Uterus (tissue), 2 donors: ENCODE data around the gene PLIN5.

Experiments
- POLR2A ChIP-seq, 2 donors: fragments of 450-650 bp; IDR thresholded peaks; one replicate each; pipeline ENCODE4 v1.6.1; 2016; ENCODE audit warnings: antibody characterized with exemption in 2 of 2, mild to moderate bottlenecking in 1 of 2, moderate library complexity in 1 of 2
- TF ChIP-seq, protein P1 (sequence below), 4 experiments: fragments of 200-600 bp in 2 of 4; fragments of 450-650 bp in 2 of 4; sonication (generic) in 2 of 4; IDR thresholded peaks; one replicate each; pipeline ENCODE4 v1.5.1; 2016 to 2019; ENCODE audit warnings: antibody characterized with exemption in 4 of 4, mild to moderate bottlenecking in 2 of 4, moderate library complexity in 1 of 4

DNA sequence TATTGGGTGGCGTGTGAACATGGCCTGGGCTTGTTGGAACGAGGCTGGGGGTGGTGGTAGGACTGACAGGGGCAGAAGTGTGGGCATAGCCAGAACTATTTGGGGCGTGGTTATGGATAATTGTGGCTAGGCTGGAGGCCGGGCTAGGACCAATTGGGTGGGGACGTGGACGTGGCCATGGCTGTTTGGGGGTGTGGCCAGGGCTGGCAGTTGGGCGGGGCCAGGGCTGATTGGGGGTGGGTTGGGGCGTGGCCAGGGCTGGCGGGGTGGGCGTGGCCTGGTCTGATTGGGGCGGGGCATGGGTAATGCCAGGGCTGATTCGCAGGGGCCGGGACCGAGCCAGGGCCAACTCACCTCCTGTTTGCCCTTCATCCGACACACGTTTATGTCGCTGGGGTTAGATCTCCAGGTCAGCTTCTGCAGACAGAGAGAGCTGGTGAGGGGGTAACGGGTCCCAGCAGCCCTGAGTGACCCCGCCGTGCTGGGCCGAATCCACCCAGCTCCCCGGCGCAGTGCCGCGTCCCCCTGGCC, 21.6 kb upstream of the PLIN5 start:
- TF ChIP-seq, protein P1, sequence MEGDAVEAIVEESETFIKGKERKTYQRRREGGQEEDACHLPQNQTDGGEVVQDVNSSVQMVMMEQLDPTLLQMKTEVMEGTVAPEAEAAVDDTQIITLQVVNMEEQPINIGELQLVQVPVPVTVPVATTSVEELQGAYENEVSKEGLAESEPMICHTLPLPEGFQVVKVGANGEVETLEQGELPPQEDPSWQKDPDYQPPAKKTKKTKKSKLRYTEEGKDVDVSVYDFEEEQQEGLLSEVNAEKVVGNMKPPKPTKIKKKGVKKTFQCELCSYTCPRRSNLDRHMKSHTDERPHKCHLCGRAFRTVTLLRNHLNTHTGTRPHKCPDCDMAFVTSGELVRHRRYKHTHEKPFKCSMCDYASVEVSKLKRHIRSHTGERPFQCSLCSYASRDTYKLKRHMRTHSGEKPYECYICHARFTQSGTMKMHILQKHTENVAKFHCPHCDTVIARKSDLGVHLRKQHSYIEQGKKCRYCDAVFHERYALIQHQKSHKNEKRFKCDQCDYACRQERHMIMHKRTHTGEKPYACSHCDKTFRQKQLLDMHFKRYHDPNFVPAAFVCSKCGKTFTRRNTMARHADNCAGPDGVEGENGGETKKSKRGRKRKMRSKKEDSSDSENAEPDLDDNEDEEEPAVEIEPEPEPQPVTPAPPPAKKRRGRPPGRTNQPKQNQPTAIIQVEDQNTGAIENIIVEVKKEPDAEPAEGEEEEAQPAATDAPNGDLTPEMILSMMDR (IDR thresholded peaks at IDR 0.05), result no peak
- TF ChIP-seq POLR2A (IDR thresholded peaks at IDR 0.05), result no peak
